ENCODE results near the gene ACRV1.

Gene ACRV1

DNA sequence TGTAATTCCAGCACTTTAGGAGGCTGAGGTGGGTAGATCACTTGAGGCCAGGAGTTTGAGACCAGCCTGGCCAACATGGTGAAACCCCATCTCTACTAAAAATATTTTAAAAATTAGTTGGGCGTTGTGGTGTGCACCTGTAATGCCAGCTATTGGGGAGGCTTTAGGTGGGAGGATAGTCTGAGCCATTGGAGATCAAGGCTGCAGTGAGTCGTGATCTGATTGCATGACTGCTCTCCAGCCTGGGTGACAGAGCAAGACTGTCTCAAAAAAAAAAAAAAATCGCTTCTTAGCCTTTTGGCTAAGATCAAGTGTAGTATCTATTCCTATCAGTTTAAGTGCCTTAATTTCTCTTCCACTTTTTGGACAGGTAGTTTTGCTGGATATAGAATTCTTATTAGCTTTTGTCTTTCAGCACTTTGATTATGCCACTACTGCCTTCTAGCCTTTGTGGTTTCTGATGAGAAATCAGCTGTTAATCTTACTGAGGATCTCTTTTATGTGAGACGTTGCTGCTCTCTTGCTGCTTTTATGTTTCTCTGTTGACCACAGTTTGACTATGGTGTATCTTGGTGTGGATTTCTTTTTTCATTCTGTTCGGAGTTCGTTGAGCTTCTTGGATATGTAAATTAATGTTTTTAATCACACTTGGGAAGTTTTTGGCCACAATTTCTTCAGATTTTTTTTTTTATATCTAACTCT lies 31.0 kb downstream of the ACRV1 start:
- DNase-seq (ENCODE audit: low spot score): no peak

GRCh38 chr11:125645871-125646270 lies 34.8 kb downstream of the ACRV1 start:
- no peak for DNase-seq (ENCODE audit: low spot score)

- DNase-seq (ENCODE audit: low spot score): no peak
Observed at GRCh38 chr11:125638315-125638714, 42.3 kb downstream of the ACRV1 start.

DNA sequence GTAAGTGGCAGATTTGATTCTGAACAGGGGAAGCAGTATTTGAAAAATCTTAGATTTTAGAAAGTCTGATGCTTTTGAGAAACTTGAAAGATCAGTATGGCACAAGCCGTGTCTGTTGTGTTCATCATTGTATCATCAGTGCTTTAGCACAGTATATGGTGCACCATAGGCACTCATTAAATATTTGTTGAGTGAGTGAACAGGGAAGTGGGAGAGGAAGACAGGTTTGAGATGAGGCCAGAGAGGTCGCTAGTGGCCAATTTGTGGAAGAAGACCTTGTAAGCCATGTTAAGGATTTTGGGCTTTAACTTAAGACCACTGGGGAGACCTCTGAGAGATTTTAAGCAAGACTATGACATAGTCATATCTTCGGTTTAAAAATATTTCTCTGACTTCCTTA lies 42.8 kb downstream of the ACRV1 start:
- DNase-seq (ENCODE audit: low spot score): no peak

GRCh38 chr11:125627236-125627910 lies 53.3 kb downstream of the ACRV1 start:
- DNase-seq (ENCODE audit: low spot score): no peak

DNA sequence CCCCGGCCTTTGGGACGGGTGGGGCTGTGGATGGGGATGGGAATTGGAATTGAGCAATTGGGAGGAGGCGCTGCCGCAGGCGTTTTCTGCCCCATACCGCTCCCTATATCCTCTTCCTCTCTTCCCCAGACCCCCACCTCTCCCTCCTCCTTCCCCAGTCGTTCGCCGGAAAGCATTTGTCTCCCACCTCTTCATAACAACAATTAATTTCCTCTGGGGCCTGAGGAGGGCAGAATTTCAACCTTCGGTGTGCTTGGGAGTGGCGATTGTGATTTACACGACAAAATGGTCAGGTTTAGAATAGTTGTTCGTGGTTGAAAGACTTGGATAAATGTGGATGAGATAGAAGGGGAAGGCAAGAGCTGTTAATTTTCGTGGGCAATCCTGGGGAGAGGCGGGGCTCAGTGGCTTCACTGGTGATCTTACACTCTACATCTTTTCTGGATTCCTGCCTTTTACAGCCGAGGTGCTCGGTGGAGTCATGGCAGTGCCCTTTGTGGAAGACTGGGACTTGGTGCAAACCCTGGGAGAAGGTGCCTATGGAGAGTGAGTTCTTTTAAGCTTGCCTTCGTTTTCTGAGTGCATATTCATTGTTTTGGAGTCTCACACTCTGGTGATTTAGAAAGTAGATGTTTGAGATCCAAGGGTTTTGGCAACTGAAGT lies 54.2 kb downstream of the ACRV1 start:
- DNase-seq (ENCODE audit: low spot score): peak; percentile 28

DNA sequence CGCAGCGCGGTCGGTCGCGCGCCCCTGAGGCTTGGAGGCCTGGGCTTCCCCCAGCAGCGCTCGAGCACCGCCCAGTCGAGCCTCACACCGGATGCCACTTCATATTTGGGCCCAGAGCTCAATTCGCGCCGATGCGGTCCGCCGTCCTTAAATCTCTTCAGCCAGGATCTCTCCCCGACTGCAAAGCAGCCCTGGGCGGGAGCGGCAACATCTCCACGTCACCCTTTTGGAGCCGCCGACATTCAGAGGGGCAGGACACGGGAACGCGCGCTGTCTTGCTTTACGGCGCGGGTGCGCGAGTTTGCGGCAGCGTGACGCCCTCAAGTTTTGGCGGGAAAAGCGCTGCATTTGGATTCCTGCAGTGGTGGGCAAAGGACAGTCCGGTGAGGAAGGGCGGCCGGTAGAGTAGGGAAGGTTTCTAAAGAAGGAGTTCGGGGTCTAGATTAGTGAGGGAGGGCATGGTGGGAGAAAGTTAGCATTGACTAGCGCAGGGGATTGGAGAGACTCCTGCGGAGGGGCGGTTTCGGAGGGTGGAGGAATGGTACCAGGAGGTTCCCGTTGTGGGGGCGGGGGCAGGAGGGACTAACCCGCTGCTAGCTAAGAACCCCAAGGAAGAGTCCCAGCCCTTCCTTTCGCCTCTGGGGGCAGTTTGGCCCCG lies 54.9 kb downstream of the ACRV1 start:
- DNase-seq (ENCODE audit: low spot score): peak; percentile 93

GRCh38 chr11:125625225-125625629 lies 55.4 kb downstream of the ACRV1 start:
- no peak for DNase-seq (ENCODE audit: low spot score)

DNA sequence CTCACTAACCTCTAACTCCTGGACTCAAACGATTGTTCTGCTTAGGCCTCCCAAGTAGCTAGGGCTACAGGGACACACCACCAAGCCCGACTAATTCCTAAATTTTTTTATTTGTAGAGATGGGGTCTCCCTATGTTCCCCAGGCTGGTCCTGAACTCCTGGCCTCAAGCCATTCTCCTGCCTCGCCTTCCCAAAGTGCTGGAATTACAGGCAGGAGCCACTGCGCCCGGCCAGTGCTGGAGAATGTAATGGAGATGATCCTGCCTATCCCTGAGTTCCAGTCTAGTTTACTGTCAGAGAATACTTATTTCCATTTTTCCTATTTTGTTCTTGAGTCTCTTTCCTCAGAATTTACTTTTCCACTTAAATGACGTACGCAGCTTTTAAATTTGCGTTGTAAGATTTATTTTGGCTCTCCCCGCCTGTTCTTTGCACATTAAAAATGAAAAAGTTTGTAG lies 55.9 kb downstream of the ACRV1 start, which contains the start of gene CHEK1:
Gene CHEK1, plus strand, starts transcription at position 408 of the 458 bp plus-strand sequence. CDS start 1,606 bp downstream, outside the sequence.
- DNase-seq (ENCODE audit: low spot score): no peak

GRCh38 chr11:125623064-125623463 lies 57.6 kb downstream of the ACRV1 start:
- no peak for DNase-seq (ENCODE audit: low spot score)

DNA sequence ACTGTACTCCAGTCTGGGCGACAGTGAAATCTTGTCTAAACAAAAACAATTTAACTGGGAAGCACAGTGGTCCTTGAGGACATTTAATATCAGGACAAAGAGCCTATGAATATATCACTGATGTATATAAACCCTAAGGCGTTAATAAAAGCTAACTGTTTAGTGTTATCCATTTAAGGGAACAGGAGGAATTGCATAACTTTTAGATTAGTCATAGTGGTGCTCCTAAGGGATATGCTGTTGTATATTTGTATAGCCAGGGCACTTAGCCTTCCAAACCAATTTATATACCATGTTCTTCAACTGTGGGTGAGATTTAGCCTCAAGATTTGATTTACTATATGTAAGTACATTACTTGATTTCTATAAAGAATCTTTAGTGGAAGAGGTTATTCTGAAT lies 58.7 kb downstream of the ACRV1 start:
- no peak for DNase-seq (ENCODE audit: low spot score)

Measured in Ammon's horn (tissue), 1 donor.